Measurements from ENCODE around the gene STAT6. TPM values are rescaled to one million over a fixed set of nuclear protein-coding genes. Genes with fewer than 3 reads are reported as not detected.

Gene STAT6
- total RNA-seq, 1 donor from 2014 or later = 31.8 TPM

- H3K27me3 ChIP-seq (ENCODE audit: control insufficient read depth in 3 of 3, insufficient read depth in 3 of 3, low read length in 3 of 3) = peaks cover 3 to 21% (median 4%) of the 10 kb centered on the region in 3 donors
- H3K4me3 ChIP-seq (ENCODE audit: low read length in 3 of 3) = no peak within 1 kb of the TSS
- no peaks in the 10 kb centered on the region for H3K4me1 ChIP-seq (ENCODE audit: control insufficient read depth in 3 of 3, insufficient read depth in 3 of 3, low read length in 3 of 3)
- no peak within 1 kb of the TSS for H3K9ac ChIP-seq (ENCODE audit: low read depth in 1 of 3, low read length in 3 of 3)
- H3K9me3 ChIP-seq (ENCODE audit: control insufficient read depth in 3 of 3, low read length in 3 of 3) = no peaks in the 10 kb centered on the region
- no peak within 1 kb of the TSS for H3K27ac ChIP-seq (ENCODE audit: low read depth, low read length)
- no peaks in the 10 kb centered on the region for H3K36me3 ChIP-seq (ENCODE audit: control insufficient read depth in 3 of 3, insufficient read depth in 3 of 3, low read length in 3 of 3)
These were observed 61.3 kb downstream of the STAT6 start, which contains the start of gene MYO1A for GRCh38 chr12:57049890-57050289. Gene MYO1A, minus strand, starts transcription at chr12:57050129. Its CDS starts 1,806 bp downstream, at chr12:57048323.

GRCh38 chr12:57049119-57049446 is 62.1 kb downstream of the STAT6 start:
- Histone ChIP-seq H3K9me3 (ENCODE audit: control insufficient read depth in 3 of 3, low read length in 3 of 3) (no peaks in the 10 kb centered on the region), H3K27me3 (ENCODE audit: control insufficient read depth in 3 of 3, insufficient read depth in 3 of 3, low read length in 3 of 3) (peaks cover 3 to 21% (median 4%) of the 10 kb centered on the region in 3 donors), H3K9ac (ENCODE audit: low read depth in 1 of 3, low read length in 3 of 3) (no peak overlapping the region), H3K36me3 (ENCODE audit: control insufficient read depth in 3 of 3, insufficient read depth in 3 of 3, low read length in 3 of 3) (no peaks in the 10 kb centered on the region), H3K4me1 (ENCODE audit: control insufficient read depth in 3 of 3, insufficient read depth in 3 of 3, low read length in 3 of 3) (no peaks in the 10 kb centered on the region), H3K27ac (ENCODE audit: low read depth, low read length) (no peak overlapping the region), H3K4me3 (ENCODE audit: low read length in 3 of 3) (no peak overlapping the region)

GRCh38 chr12:57048423-57049118 is 62.6 kb downstream of the STAT6 start:
- Histone ChIP-seq H3K4me1 (ENCODE audit: control insufficient read depth in 3 of 3, insufficient read depth in 3 of 3, low read length in 3 of 3) (no peaks in the 10 kb centered on the region), H3K27me3 (ENCODE audit: control insufficient read depth in 3 of 3, insufficient read depth in 3 of 3, low read length in 3 of 3) (peaks cover 3 to 26% (median 4%) of the 10 kb centered on the region in 3 donors), H3K4me3 (ENCODE audit: low read length in 3 of 3) (no peak overlapping the region), H3K9me3 (ENCODE audit: control insufficient read depth in 3 of 3, low read length in 3 of 3) (no peaks in the 10 kb centered on the region), H3K27ac (ENCODE audit: low read depth, low read length) (no peak overlapping the region), H3K9ac (ENCODE audit: low read depth in 1 of 3, low read length in 3 of 3) (no peak overlapping the region), H3K36me3 (ENCODE audit: control insufficient read depth in 3 of 3, insufficient read depth in 3 of 3, low read length in 3 of 3) (no peaks in the 10 kb centered on the region)

DNA sequence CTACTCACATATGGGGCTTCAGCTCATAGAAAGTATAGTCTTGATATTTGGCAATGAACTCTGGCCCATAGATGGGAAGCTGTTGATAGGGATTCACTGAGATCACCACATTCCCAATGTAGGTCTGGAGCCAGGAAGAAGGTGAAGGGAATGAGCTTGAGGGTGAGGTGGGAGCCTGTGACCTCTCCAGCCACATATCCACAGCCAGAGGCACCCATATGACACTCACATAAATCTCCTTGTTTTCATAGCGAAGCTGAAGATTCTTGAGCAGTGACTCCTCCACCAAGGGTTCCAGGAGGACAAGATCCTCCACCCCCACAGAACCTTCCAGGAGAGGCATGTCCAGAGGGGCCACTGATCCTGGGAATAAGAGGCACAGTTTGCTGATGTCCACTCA is 63.2 kb downstream of the STAT6 start:
- Histone ChIP-seq H3K9me3 (ENCODE audit: control insufficient read depth in 3 of 3, low read length in 3 of 3) (no peaks in the 10 kb centered on the region), H3K9ac (ENCODE audit: low read depth in 1 of 3, low read length in 3 of 3) (no peak overlapping the region), H3K4me1 (ENCODE audit: control insufficient read depth in 3 of 3, insufficient read depth in 3 of 3, low read length in 3 of 3) (no peaks in the 10 kb centered on the region), H3K36me3 (ENCODE audit: control insufficient read depth in 3 of 3, insufficient read depth in 3 of 3, low read length in 3 of 3) (no peaks in the 10 kb centered on the region), H3K27ac (ENCODE audit: low read depth, low read length) (no peak overlapping the region), H3K27me3 (ENCODE audit: control insufficient read depth in 3 of 3, insufficient read depth in 3 of 3, low read length in 3 of 3) (peaks cover 4 to 26% (median 7%) of the 10 kb centered on the region in 3 donors), H3K4me3 (ENCODE audit: low read length in 3 of 3) (no peak overlapping the region)

DNA sequence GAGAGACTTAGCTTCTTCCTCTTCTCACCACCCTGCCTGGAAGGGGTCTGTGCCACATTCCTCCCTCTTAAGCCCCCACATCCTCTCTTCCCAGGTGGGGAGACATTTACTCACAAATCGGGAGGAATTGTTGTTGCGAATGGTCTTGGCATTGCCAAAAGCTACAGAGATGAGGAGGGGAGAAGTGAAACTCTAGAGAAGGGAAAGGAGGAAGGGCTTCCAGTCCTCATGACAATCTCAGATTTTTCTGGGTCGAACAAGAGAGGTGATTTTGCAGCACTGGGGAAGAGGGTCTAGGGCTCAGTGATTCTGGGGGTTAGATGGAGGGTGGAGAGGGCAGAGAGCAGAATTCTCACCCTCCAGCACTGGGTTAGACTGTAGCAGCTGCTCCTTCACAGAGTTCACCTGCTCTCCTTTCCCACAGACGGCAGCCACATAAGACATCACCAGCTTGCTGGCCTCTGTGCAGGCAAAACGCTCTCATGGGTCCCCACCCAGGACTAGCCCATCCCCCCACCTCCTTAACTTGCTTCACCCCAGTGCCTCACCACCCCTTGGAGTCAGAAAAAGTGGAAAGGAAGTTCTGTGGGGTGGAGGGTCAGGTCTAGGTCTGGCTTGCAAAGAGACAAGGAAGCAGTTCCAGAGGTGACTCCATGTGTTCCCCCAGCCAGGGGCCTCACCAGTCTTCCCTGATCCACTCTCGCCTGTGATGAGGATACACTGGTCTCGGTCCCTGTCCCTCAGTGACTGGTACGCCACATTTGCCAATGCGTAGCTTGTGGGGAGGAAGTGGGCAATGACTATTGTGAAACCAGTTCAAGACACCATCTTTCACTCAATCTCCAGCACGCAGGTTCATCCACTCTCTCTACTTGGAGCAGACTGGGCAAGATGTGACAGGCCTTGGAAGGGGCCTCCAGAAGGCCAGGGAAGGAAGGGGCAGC is 63.9 kb downstream of the STAT6 start:
- Histone ChIP-seq H3K36me3 (ENCODE audit: control insufficient read depth in 3 of 3, insufficient read depth in 3 of 3, low read length in 3 of 3) (no peaks in the 10 kb centered on the region), H3K9ac (ENCODE audit: low read depth in 1 of 3, low read length in 3 of 3) (no peak overlapping the region), H3K4me1 (ENCODE audit: control insufficient read depth in 3 of 3, insufficient read depth in 3 of 3, low read length in 3 of 3) (no peaks in the 10 kb centered on the region), H3K9me3 (ENCODE audit: control insufficient read depth in 3 of 3, low read length in 3 of 3) (no peaks in the 10 kb centered on the region), H3K27me3 (ENCODE audit: control insufficient read depth in 3 of 3, insufficient read depth in 3 of 3, low read length in 3 of 3) (peaks cover 4 to 26% (median 7%) of the 10 kb centered on the region in 3 donors), H3K4me3 (ENCODE audit: low read length in 3 of 3) (no peak overlapping the region), H3K27ac (ENCODE audit: low read depth, low read length) (no peak overlapping the region)

GRCh38 chr12:57046086-57046791 is 64.9 kb downstream of the STAT6 start:
- no peaks in the 10 kb centered on the region for H3K36me3 ChIP-seq (ENCODE audit: control insufficient read depth in 3 of 3, insufficient read depth in 3 of 3, low read length in 3 of 3)
- no peak overlapping the region for H3K4me3 ChIP-seq (ENCODE audit: low read length in 3 of 3)
- H3K27ac ChIP-seq (ENCODE audit: low read depth, low read length) = no peak overlapping the region
- H3K9me3 ChIP-seq (ENCODE audit: control insufficient read depth in 3 of 3, low read length in 3 of 3) = no peaks in the 10 kb centered on the region
- H3K4me1 ChIP-seq (ENCODE audit: control insufficient read depth in 3 of 3, insufficient read depth in 3 of 3, low read length in 3 of 3) = no peaks in the 10 kb centered on the region
- H3K9ac ChIP-seq (ENCODE audit: low read depth in 1 of 3, low read length in 3 of 3) = no peak overlapping the region
- H3K27me3 ChIP-seq (ENCODE audit: control insufficient read depth in 3 of 3, insufficient read depth in 3 of 3, low read length in 3 of 3) = peaks cover 4 to 26% (median 7%) of the 10 kb centered on the region in 3 donors

Other genes starting within 250 kb of the STAT6 start
- gene SDR9C7, start 177.0 kb downstream of the STAT6 start, total RNA-seq = not detected
- 0.52 TPM for gene RDH16, start 153.8 kb downstream of the STAT6 start, total RNA-seq
- 5.7 TPM for gene ZBTB39, start 104.8 kb downstream of the STAT6 start, total RNA-seq
- not detected for gene TAC3, start 94.8 kb downstream of the STAT6 start, total RNA-seq
- gene MYO1A, start 61.2 kb downstream of the STAT6 start, total RNA-seq = not detected
- gene NEMP1, start 32.6 kb downstream of the STAT6 start, total RNA-seq = 11.0 TPM
- gene NAB2, start 22.2 kb downstream of the STAT6 start, total RNA-seq = 38.1 TPM
- 118 TPM for gene LRP1, start 17.1 kb upstream of the STAT6 start, total RNA-seq
- gene LRP1-AS, start 36.3 kb upstream of the STAT6 start, total RNA-seq = 1.0 TPM
- not detected for gene NXPH4, start 105.4 kb upstream of the STAT6 start, total RNA-seq
- gene SHMT2, start 118.3 kb upstream of the STAT6 start, total RNA-seq = 91.3 TPM
- 166 TPM for gene STAC3, start 139.8 kb upstream of the STAT6 start, total RNA-seq